Upper lobe of left lung (tissue), 6 donors: ENCODE data around the gene G0S2. TPM values are rescaled to one million over a fixed set of nuclear protein-coding genes. Genes with fewer than 3 reads are reported as not detected.

ENCODE experiments used
- ATAC-seq, 2 donors: fragments of 200-7000 bp; cut with Tn5 transposase; one replicate each; pipeline ENCODE4 v1.9.1; 2022; ENCODE audit warnings: mild to moderate bottlenecking in 2 of 2, moderate library complexity in 2 of 2; ENCODE audit not compliant: low FRiP score in 2 of 2
- DNase-seq, 2 donors: peaks; one replicate each; pipeline ENCODE4 v3.0.0-alpha.2; 2019 to 2020
- H3K27ac ChIP-seq, 4 donors: fragments of 200-600 bp; sonication (generic); one replicate each; pipeline ENCODE4 v1.5.1; 2016 to 2019
- H3K27me3 ChIP-seq, 4 donors: fragments of 200-600 bp; sonication (generic); one replicate each; pipeline ENCODE4 v1.5.1; 2017 to 2019
- H3K36me3 ChIP-seq, 4 donors: fragments of 200-600 bp; sonication (generic); one replicate each; pipeline ENCODE4 v1.5.1; 2016 to 2019
- H3K4me1 ChIP-seq, 4 donors: fragments of 200-600 bp; sonication (generic); one replicate each; pipeline ENCODE4 v1.5.1; 2018 to 2019
- H3K4me3 ChIP-seq, 4 donors: fragments of 200-600 bp; sonication (generic); one replicate each; pipeline ENCODE4 v1.5.1; 2017 to 2019; ENCODE audit warnings: mild to moderate bottlenecking in 2 of 4, moderate library complexity in 1 of 4
- H3K9me3 ChIP-seq, 4 donors: fragments of 200-600 bp; sonication (generic); one replicate each; pipeline ENCODE4 v1.5.1; 2018 to 2019
- CTCF ChIP-seq, 6 experiments: fragments of 450-650 bp in 4 of 6; fragments of 200-600 bp in 2 of 6; sonication (generic) in 2 of 6; IDR thresholded peaks; one replicate each; pipeline ENCODE4 v1.5.1; 2016 to 2019; ENCODE audit warnings: antibody characterized with exemption in 6 of 6
- EP300 ChIP-seq, 4 donors: sonication (generic); formaldehyde crosslinking; IDR thresholded peaks; one replicate each; pipeline ENCODE4 v1.5.1; 2017; ENCODE audit warnings: antibody characterized with exemption in 4 of 4, control low read depth in 2 of 4
- POLR2A ChIP-seq, 4 donors: fragments of 450-650 bp; IDR thresholded peaks; one replicate each; pipeline ENCODE4 v1.5.1; 2016 to 2017; ENCODE audit warnings: antibody characterized with exemption in 4 of 4, mild to moderate bottlenecking in 2 of 4
- POLR2AphosphoS5 ChIP-seq, 2 donors: sonication (generic); formaldehyde crosslinking; IDR thresholded peaks; one replicate each; pipeline ENCODE4 v1.5.1; 2017; ENCODE audit warnings: antibody characterized with exemption in 2 of 2
- WGBS, 2 donors: methylation state at CpG; one replicate each; pipeline ENCODE4 v1.1.5; 2017 to 2018; 5-methylcytosine and 5-hydroxymethylcytosine counted together
- total RNA-seq, 6 donors: library from RNA; depleted of rRNA in 4 of 6; stranded (reverse); fragments of >200 nt in 4 of 6; gene quantifications; one replicate each; pipeline versions ENCODE4 v1.1.0 to v1.2.1, GENCODE V29; 2016 to 2021
- donor health status: DM: no; HTN: no; CAD: no; lungs with moderate emphysema.
- donor health status: DM: no; HTN: yes; CAD: no; lungs with severe emphysema.

Gene G0S2
- total RNA-seq, 6 donors from 2014 or later: 14.4 to 108 (median 46.0) TPM

- ATAC-seq (peak; percentile 68 to 86), DNase-seq (peak; percentile 63 to 93)
- no peak overlapping the region for H3K4me3 ChIP-seq
- H3K27ac ChIP-seq: peak overlapping the region in 1 of 4 donors; percentile 42
- H3K4me1 ChIP-seq: peaks cover 12 to 21% (median 19%) of the 10 kb centered on the region in 4 donors
- 28 to 50% methylated on average over 8 to 15 of the region's 16 CpGs for WGBS, 2 donors
- no peaks in the 10 kb centered on the region for H3K27me3 ChIP-seq
- H3K9me3 ChIP-seq: no peaks in the 10 kb centered on the region
- TF ChIP-seq POLR2AphosphoS5 (IDR thresholded peaks at IDR 0.05) (peak in 1 of 2 donors; percentile 7), EP300 (IDR thresholded peaks at IDR 0.05) (no peak), CTCF (IDR thresholded peaks at IDR 0.05) (peak; percentile 87 to 94 (median 90)), POLR2A (IDR thresholded peaks at IDR 0.05) (no peak)
- peaks cover 0 to 11% (median 5%) of the 10 kb centered on the region in 4 donors for H3K36me3 ChIP-seq
Observed at GRCh38 chr1:209627732-209628196, 47.4 kb upstream of the G0S2 start.

DNA sequence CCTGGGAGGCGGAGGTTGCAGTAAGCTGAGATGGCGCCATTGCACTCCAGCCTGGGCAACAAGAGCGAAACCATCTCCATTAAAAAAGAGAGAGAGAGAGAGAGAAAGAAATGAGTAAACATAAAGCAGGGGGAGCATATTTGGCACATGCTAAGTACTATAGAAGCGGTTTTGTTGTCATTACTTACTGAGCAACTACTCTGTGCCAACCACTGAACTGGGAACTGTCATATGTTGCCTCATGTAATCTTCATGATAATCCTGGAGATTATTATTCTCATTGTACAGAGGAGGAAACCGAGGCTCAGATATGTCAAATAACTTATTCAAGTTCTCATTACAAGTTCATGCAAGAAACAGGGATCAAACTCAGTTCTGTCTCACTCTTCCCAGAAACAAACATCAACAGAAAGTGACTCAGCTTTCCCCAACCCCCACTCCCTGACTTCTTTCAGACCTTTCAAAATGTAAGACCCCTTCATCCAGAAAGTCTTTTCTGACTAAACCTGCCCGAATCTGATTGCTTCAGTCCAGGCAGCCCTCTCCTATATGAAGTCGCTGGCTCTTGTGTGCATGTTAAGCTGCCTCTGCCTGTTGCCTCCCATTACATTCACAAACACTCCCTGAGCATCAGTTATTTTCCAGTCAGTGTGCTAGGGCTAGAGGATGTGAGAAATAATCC lies 46.5 kb upstream of the G0S2 start:
- Histone ChIP-seq H3K36me3 (peaks cover 0 to 9% (median 1%) of the 10 kb centered on the region in 4 donors), H3K27me3 (no peaks in the 10 kb centered on the region)
- WGBS, 2 donors: 81 to 88% methylated on average over 7 of the region's 7 CpGs

GRCh38 chr1:209629621-209630382 lies 45.4 kb upstream of the G0S2 start:
- no peaks in the 10 kb centered on the region for H3K27me3 ChIP-seq
- no peak overlapping the region for H3K4me3 ChIP-seq
- H3K4me1 ChIP-seq: peaks cover 12 to 21% (median 19%) of the 10 kb centered on the region in 4 donors
- H3K27ac ChIP-seq: no peak overlapping the region
- no peak for DNase-seq
- H3K9me3 ChIP-seq: no peaks in the 10 kb centered on the region
- H3K36me3 ChIP-seq: peaks cover 0 to 9% (median 1%) of the 10 kb centered on the region in 4 donors
- no peak for ATAC-seq
- WGBS, 2 donors: 96% methylated on average over 8 to 11 of the region's 11 CpGs
- no peak for TF ChIP-seq EP300 (IDR thresholded peaks at IDR 0.05)
- no peak for TF ChIP-seq POLR2A (IDR thresholded peaks at IDR 0.05)
- no peak for TF ChIP-seq CTCF (IDR thresholded peaks at IDR 0.05)
- TF ChIP-seq POLR2AphosphoS5 (IDR thresholded peaks at IDR 0.05): no peak

More for the DNA sequence above, 46.5 kb upstream of the G0S2 start:
- DNase-seq (no peak), ATAC-seq (no peak)
- Histone ChIP-seq H3K4me3 (no peak overlapping the region), H3K27ac (no peak overlapping the region), H3K9me3 (no peaks in the 10 kb centered on the region), H3K4me1 (peaks cover 12 to 21% (median 19%) of the 10 kb centered on the region in 4 donors)
- no peak for TF ChIP-seq POLR2AphosphoS5 (IDR thresholded peaks at IDR 0.05)
- no peak for TF ChIP-seq CTCF (IDR thresholded peaks at IDR 0.05)
- no peak for TF ChIP-seq POLR2A (IDR thresholded peaks at IDR 0.05)
- TF ChIP-seq EP300 (IDR thresholded peaks at IDR 0.05): no peak

DNA sequence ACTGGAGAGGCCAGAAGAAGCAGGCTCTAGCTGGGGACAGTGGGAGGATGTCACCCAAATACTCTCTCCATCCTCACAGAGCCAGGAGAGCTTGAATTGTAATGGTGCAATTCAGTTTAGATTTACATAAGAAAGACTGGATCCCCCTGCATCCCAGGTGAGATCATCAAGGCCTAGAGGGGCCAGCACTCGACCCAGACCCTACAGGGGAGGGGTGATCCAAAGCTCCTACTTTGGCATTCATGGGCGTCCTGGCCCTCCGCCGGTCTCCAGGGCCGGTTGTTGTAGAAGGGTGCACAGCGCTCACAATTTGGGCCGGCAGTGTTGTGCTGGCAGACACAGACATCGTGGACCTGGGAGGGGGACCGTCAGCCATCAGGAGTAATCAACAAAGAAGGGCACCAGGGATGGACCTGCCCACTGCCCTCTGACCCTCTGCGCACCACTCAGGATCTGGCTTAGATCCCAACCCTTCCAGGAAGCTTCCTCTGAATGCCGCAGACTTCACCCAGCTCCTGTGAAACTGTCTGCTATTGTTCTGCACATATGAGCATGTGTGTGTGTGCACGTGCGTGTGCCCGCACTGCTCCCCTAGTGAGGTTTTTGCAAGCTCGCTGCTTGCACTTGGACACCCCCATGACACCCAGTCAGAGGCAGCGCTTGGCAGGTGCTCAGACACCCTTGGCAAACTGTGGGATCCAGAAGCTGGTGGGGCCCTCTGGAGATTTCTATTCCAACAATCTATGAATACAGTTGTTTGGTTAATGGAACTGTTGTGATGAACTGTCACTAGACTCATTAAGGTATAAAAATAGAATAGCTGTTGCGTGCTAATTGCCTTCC lies 44.6 kb upstream of the G0S2 start:
- ATAC-seq: no peak
- H3K36me3 ChIP-seq: peaks cover 0 to 9% (median 1%) of the 10 kb centered on the region in 4 donors

More for the DNA sequence above, 44.6 kb upstream of the G0S2 start:
- peaks cover 12 to 20% (median 19%) of the 10 kb centered on the region in 4 donors for H3K4me1 ChIP-seq
- DNase-seq: peak in 1 of 2 donors; percentile 29
- H3K4me3 ChIP-seq: no peak overlapping the region
- no peak overlapping the region for H3K27ac ChIP-seq
- WGBS, 2 donors: 67 to 73% methylated on average over 5 to 14 of the region's 17 CpGs
- H3K27me3 ChIP-seq: no peaks in the 10 kb centered on the region
- H3K9me3 ChIP-seq: no peaks in the 10 kb centered on the region
- no peak for TF ChIP-seq POLR2AphosphoS5 (IDR thresholded peaks at IDR 0.05)
- no peak for TF ChIP-seq EP300 (IDR thresholded peaks at IDR 0.05)
- TF ChIP-seq POLR2A (IDR thresholded peaks at IDR 0.05): no peak
- TF ChIP-seq CTCF (IDR thresholded peaks at IDR 0.05): no peak
